Fibroblast of the aortic adventitia (primary cell): ENCODE measurements around the gene KCNH6. TPM values are rescaled to one million over a fixed set of nuclear protein-coding genes. Genes with fewer than 3 reads are reported as not detected.
A peak's percentile ranks its signal among the peaks of the same experiment; 100 is the strongest.

Experiments
- DNase-seq: peaks from one replicate; pipeline ENCODE4 v3.0.0-alpha.2; 2010; ENCODE audit warnings: low read depth
- H3K4me3 ChIP-seq: 2 replicates; pipeline ENCODE4 v1.5.1; 2011; ENCODE audit warnings: low read depth, mild to moderate bottlenecking, control low read depth, low read length, moderate library complexity
- total RNA-seq: library from RNA; depleted of rRNA; stranded (reverse); fragments of >200 nt; gene quantifications from 2 replicates; pipeline ENCODE4 v1.2.3, GENCODE V29; 2012; ENCODE audit warnings: low replicate concordance
- TF ChIP-seq, protein P1 (sequence below): IDR thresholded peaks from 2 replicates; pipeline ENCODE4 v1.5.1; 2011; ENCODE audit warnings: mild to moderate bottlenecking, low read length, control low read depth, inconsistent platforms; ENCODE audit not compliant: insufficient read depth

Gene KCNH6
- total RNA-seq, 1 donor: not detected

DNA sequence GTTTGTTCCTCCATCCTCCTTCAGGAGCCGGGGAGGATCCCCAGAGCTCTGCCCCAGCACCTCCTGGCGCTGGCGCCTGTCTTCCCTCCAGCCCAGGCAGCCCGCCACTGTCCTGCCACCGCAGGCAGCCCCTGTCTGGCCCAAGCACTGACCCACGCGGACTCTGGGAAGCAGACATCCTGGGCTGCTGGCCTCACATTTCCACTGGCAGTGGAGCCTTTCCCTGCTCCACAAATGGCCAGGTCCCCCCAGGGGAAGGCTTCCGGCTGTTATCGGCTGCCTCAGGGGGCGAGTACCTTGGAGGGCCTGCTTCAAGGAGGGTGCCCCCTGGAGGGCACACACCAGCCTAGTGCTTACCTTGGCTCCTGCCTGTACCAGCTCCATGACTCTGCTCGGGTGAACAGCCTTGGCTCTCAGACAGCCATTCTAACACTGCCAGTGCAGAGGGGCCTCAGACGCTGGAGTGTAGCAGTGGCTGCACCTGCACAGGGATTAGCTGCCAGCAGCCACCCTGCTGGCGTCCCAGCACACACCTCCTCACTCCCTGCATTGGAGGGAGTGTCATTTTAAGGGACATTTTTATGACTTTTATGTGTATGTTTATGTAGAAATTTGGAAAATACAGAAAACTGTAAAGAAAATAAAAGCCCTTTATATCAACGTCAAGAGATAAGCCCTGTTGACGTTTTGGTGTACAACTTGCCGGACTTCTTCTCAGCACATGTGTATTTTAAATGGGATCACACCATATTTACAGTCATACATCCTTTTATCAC lies 25.3 kb upstream of the KCNH6 start:
- no peak overlapping the region for H3K4me3 ChIP-seq
- DNase-seq: no peak
- TF ChIP-seq, protein P1, sequence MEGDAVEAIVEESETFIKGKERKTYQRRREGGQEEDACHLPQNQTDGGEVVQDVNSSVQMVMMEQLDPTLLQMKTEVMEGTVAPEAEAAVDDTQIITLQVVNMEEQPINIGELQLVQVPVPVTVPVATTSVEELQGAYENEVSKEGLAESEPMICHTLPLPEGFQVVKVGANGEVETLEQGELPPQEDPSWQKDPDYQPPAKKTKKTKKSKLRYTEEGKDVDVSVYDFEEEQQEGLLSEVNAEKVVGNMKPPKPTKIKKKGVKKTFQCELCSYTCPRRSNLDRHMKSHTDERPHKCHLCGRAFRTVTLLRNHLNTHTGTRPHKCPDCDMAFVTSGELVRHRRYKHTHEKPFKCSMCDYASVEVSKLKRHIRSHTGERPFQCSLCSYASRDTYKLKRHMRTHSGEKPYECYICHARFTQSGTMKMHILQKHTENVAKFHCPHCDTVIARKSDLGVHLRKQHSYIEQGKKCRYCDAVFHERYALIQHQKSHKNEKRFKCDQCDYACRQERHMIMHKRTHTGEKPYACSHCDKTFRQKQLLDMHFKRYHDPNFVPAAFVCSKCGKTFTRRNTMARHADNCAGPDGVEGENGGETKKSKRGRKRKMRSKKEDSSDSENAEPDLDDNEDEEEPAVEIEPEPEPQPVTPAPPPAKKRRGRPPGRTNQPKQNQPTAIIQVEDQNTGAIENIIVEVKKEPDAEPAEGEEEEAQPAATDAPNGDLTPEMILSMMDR: no peak

DNA sequence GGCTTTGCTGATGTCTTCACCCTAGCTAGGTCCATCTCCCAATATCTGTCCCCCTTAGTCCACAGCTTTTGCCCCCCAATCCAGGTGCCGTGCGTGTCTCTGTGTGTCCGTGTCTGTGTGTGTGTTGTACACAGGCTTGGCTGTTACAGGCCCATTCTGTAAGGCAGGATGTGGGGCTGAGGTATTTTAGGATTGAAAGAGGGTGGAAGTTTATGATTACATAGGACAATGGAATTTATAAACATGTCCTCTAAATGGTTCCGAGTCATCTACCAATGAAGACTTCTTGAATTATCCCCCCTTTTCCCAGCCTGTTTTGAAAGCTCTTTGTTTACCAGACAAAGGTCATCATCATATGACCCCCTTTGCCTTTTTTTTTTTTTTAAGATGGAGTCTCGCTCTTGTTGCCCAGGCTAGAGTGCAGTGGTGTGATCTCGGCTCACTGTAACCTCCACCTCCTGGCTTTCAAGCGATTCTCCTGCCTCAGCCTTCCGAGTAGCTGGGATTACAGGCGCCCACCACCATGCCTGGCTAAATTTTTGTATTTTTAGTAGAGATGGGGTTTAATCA lies 24.4 kb upstream of the KCNH6 start:
- H3K4me3 ChIP-seq: no peak overlapping the region
- TF ChIP-seq, protein P1: no peak
- DNase-seq: peak; percentile 47

DNA sequence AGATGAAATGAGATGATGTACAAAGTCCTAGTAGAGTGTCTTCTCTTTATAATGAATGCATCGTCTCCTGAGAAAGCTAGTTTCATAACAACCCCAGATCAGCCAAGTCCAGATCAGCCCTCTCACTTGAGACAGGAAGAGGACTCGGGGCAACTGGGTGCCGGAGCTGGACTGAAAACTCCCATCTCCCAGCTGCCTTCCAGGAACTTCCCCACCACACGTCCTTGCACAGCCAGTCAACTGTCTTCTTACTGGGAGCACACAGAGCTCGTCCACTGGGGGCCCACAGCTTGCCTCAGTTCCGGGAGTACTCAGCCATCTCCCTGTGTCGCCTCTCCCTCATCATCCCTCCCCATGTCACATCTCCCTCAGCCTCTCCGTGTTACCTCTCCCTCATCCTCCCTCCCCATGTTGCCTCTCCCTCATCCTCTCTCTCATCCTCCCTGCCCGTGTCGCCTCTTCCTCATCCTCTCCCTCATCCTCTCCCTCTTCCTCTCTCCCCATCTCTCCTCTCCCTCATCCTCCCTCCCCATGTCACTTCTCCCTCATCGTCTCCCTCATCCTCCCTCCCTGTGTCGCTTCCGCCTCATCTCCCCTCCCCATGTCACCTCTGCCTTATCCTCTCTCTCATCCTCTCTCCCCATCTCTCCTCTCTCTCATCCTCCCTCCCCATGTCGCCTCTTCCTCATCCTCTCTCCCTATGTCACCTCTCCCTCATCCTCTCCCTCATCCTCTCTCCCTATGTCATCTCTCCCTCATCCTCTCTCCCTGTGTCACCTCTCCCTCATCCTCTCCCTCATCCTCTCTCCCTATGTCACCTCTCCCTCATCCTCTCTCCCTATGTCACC lies 22.4 kb upstream of the KCNH6 start:
- DNase-seq: no peak
- TF ChIP-seq, protein P1: no peak

DNA sequence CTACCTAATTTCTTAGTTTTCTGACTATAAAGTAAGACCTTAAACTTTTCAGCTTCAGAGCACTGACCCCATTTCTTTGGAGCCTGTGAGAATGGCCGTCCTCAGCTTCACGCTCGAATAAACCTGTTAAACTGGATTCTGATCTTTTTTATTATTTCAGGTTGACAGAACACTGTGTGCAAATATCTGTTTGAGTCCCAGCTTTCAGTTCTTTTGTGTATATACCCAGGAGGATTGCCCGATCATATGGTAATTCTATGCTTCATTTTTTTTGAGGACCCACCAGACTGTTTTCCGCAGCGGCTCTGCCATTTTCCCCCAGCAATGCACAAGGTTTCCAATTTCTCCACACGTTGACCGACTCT lies 19.8 kb upstream of the KCNH6 start:
- TF ChIP-seq, protein P1: no peak
- H3K4me3 ChIP-seq: no peak overlapping the region
- no peak for DNase-seq

More for the DNA sequence above, 22.4 kb upstream of the KCNH6 start:
- H3K4me3 ChIP-seq: no peak overlapping the region

DNA sequence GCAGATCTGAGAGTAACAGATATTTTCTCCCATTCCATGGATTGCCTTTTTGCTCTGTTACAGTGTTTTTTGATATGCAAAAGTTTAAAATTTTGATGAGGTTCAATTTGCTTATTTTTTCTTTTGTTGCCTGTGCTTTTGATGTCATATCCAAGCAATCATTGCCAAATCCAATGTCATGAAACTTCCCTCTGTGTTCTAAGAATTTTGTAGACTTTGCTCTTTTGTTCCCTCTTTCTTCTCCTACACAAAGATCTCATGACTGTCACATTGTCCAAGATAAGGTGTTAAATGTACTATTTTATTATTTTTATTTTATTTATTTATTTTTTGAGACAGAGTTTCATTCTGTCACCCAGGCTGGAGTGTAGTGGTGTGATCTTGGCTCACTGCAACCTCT lies 18.9 kb upstream of the KCNH6 start:
- TF ChIP-seq, protein P1: no peak
- H3K4me3 ChIP-seq: no peak overlapping the region
- DNase-seq: no peak

DNA sequence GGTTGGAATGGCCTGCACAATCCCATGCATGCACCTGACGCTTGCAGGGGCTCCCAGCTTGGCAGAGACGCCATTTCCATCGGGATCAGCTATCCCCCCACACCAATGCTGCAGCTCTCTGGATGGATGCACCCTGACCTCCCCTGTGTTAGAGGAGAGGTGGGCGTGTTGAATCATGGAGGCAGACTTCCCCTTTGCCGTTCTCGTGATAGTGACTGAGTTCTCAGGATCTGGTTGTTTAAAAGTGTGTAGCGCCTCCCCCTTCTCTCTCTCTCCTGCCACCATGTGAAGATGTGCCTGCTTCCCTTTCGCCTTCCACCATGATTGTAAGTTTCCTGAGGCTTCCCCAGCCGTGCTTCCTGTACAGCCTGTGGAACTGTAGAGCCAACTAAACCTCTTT lies 17.8 kb upstream of the KCNH6 start:
- TF ChIP-seq, protein P1: no peak
- no peak for DNase-seq
- no peak overlapping the region for H3K4me3 ChIP-seq
